Left forelimb (tissue), 1 donor: ENCODE data around the gene RIPOR2.

Experiments used
- DNase-seq: peaks from one replicate; pipeline ENCODE4 v3.0.0-alpha.2; 2018; ENCODE audit warnings: low spot score

RIPOR2 gene

DNA sequence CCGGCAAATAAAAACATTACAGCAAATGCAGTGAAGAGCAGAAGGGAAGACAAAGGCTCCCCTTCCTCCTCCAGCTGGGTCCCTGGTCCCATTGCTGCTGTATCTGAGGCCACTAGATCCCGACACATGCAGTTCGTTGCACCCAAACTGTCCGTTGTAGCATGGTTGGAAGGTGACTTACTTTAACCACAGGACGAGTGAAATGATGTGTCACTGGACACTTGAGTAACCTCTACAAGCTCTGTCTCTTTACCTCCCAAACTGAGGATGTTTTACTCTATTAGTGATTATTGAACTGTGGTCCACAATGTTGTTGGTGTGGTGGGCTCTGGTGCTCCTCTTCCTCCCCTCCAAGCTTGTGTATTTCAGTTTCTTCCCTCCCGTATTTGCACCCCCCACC is 90.9 kb downstream of the RIPOR2 start:
- DNase-seq: no peak

DNA sequence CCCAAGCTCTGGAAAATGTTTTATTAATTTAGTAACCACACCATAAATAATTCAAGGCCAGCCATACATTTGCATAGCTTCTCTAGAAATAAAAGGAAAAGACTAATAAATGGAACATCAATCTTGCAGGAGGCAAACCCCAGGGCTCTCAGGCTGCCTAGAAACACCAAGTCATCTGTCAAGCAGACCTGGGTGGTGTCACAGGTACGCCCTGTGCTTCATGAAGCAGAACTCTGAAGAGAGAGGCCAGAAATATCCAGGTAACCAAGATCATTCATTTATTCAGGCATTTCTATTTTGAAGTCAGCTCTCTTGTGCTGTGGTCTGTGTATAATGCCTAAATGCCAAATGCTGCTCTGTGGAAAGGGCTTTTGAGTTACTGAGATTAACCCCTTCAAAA is 91.7 kb downstream of the RIPOR2 start:
- no peak for DNase-seq

GRCh38 chr6:24840187-24840586 is 95.6 kb downstream of the RIPOR2 start:
- no peak for DNase-seq

DNA sequence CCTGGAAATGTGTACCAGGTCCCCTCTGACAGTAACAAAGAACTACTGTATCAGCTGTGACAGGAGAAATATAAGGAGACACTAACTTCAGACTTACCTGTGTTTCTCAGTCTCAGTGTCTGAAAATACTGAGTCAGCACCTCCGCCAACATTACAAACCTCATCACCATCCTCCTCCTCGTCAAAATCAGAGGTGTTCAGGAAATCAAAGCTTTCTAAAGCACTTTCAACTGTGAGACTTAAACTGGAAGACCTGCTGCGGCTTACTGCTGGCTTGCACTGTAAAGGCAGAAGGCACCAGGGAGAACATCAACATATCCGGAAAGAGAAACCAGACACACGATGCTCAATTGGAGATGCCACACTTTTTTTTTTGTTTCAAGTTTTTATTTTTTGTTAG is 96.8 kb downstream of the RIPOR2 start:
- DNase-seq: no peak

- DNase-seq: no peak
These were observed 97.7 kb downstream of the RIPOR2 start for GRCh38 chr6:24838081-24838480.

DNA sequence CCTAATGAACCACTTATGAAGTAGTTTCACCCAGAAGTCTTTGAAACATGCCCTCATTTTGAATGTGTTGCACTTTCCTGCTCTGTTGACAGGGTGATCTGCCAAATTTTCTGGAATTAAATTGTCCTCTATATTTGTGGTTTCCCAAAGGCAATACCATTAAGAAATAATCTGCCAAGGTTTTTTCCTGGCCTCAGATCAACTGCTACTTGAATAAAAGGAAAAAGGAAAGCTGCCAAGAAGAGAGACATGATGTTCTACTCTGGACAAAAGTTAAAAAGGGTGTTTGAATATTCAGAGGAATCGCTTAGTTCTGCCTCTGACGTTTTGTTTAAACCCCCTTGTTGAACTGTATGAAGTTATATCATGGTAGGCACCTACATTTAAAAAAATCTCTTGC is 99.7 kb downstream of the RIPOR2 start:
- no peak for DNase-seq

GRCh38 chr6:24833711-24834386 is 101.9 kb downstream of the RIPOR2 start:
- no peak for DNase-seq

DNA sequence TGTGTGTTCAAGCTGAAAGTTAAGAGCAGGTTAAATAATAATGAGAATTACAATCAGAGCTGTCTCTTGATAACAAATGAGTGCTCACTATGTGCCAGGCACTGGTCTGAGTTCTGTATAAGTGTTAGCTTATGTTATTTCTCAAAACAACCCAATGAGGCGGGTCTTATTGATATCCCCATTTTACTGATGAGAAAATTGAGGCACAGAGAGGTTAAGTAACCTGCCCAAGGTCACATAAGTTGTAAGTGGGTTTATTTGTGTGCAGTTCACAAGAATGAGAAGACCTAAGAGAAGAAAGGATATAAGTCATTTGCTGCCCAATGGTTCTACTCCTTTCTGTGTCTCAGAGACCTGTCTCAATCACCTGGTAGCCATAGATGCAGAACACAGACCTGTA is 103.0 kb downstream of the RIPOR2 start:
- no peak for DNase-seq

DNA sequence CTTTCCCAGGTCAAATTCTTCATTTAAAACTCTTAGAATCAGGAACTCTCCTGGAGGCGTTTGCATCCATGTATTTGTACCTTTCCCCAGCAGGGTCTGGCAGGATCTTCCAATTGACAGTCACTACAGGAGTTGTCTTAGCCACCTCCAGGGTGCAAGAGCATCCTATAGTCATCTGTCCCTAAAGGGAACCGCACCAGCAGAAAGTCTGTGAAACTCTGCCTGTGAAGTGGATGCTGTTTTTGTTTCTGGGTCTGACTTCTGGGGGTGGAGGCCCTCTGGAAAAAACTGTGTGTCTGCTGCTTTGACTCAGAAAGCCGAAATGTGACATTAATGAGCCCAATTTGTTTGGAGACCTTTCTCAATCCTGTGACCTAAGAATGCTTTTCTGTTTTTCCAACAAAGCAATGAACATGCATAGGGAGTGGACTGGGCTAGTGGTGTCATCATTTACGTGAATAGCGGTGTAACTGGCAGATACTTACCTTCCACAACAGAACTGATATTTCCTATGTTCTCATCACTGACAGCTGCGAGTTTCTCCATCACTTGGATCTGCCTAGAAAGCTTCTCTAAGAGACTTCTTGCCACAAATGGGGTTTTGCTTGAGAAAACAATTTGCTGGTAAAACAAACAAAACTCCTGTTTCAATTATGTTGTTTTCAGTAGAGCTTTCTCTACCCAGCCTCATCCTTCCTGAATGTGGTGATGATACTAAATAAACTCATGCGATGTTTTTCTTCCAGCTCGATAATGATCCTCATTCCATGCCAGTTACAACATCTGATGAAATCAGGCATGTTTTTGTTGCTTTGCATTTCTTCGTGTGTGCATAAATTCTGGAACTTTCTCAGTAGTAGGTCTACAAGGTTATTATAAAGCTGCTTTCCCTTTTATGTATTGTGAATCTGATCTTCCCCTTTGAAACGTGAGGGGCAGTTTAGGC is 103.7 kb downstream of the RIPOR2 start:
- DNase-seq: no peak

DNA sequence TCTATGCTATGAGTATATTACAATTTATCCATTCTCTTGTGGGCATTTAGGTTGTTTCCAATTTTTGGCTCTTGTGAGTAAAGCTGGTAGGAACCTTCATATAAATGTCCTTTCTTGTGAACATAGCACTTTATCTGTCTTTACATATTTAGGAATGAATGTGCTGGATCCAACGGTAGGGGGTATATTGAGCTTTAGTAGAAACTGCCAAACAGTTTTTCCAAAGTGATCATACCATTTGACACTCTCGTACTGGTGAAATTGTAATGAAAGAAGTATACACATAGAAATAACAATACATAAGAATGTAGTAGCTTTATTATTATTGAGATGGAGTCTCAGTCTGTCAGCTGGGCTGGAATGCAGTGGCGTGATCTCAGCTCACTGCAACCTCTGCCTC is 106.1 kb downstream of the RIPOR2 start:
- DNase-seq: no peak

- no peak for DNase-seq
These were observed 107.8 kb downstream of the RIPOR2 start for GRCh38 chr6:24827970-24828369.

DNA sequence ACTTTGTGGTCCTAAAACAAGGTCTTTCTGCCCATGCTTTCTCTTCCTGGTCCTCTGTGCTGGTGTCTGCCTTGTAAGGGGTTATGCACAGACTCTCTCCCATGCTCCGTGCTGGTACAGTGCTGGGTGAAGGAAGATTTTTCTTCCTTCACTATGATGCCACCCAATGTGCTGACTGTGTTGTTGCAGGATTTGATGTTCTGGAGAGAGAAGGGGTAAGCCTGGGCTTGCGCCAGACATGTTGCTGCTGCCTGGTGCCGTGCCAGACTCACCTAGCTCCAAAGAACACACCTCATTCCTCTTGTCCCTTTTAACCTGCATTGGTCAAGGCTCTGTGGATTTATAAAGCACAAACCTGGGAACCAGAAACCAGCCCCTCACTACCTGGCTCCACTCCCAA is 108.6 kb downstream of the RIPOR2 start:
- DNase-seq: no peak

DNA sequence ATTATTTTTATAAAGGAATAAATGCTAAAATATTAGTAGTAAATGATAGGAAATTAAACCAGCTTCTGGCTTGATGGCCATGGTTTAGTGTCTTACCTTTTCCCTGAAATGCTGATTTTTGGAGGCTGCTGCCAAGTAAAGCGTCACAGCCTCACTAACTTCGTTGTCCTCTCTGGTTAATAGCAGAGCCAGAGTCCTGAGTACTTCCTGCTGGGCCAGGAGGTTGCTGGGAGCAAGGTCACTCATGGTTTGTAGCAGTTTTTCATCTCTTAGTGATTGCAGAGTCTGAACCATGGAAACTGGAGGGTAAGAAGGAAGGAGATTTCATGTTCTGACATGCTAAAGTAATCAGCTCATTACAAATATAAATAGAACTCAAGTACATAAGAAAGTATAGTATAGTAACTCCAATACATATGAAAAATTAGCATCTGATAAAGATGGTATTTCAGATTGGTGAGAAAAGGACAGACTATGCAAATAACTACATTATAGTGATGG is 110.6 kb downstream of the RIPOR2 start:
- no peak for DNase-seq

DNA sequence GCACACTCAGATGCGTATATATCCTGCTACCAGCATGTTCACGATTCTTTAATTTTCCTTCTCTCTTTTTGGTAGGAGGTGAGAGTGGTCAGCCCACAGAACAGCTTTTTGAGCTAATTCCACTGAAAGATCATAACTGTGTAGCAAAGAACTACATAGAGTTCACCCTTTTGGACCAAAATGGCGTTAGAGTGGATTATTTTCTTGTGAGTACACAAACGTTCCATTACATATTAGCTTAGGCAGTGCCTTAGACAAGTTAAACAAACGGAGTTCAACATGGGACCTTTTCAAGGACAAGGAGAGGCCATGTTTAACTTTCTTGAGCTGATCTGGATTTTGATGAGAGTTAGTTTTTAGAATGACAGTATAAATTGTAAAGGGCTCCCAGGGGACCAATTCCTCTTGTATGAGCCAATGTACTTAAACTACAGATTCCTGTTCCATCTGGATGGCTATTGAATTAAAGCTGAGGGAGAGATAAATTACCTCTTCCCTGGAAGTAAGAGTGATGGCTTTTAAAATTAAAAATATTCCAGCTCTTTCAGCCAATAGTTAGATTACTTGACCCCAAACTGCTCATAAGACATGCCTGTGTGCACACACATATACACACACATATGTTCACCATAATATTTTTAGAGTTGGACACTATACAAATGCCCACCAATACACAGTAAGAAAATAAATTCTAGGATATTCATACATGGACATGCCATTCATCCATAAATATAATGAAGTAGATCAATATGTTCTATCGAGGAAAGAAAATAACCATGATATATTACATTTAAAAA is 111.4 kb downstream of the RIPOR2 start:
- DNase-seq: no peak

DNA sequence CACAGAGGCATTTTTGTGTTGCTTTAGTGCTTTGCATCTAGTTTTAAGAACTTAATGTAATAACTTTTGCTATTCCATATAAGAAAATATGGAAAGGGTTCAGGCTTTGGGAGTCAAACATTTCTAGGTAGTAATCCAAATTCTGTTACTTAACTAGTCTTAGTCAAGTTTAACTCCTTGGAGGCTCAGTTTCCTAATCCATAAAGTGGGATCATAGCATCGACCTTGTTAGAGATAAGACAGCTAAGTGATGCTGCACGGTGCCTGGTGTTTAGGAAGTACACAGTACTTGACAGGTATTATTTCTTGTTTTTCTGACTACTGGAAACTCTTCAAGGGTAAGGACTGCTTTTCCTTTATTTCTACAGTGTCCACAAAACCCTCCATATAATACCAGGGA is 112.6 kb downstream of the RIPOR2 start:
- no peak for DNase-seq

GRCh38 chr6:24822696-24823095 is 113.1 kb downstream of the RIPOR2 start:
- DNase-seq: no peak

GRCh38 chr6:24821860-24822444 is 113.8 kb downstream of the RIPOR2 start:
- DNase-seq: no peak

DNA sequence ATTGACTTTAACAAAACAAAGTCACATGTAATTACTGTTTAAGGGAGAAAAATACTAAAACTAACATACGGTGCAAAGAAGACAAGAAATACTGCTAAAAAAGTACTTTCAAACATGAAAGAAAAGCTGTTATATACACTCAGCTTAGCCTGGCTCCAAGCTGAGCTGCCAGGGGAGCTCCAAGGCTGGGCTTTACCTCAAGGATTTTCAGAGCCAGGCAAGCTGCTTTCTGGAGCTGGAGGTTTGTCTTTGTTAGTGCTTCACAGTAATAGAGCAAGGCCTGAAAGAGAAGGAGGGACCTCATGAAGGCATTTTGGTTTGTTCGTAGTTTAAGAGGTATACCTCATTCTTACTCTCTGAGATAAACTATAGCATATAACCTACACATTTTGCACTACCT is 117.4 kb downstream of the RIPOR2 start:
- DNase-seq: no peak

GRCh38 chr6:24809728-24810127 is 126.0 kb downstream of the RIPOR2 start:
- DNase-seq: no peak

GRCh38 chr6:24807584-24807983 is 128.2 kb downstream of the RIPOR2 start:
- no peak for DNase-seq

DNA sequence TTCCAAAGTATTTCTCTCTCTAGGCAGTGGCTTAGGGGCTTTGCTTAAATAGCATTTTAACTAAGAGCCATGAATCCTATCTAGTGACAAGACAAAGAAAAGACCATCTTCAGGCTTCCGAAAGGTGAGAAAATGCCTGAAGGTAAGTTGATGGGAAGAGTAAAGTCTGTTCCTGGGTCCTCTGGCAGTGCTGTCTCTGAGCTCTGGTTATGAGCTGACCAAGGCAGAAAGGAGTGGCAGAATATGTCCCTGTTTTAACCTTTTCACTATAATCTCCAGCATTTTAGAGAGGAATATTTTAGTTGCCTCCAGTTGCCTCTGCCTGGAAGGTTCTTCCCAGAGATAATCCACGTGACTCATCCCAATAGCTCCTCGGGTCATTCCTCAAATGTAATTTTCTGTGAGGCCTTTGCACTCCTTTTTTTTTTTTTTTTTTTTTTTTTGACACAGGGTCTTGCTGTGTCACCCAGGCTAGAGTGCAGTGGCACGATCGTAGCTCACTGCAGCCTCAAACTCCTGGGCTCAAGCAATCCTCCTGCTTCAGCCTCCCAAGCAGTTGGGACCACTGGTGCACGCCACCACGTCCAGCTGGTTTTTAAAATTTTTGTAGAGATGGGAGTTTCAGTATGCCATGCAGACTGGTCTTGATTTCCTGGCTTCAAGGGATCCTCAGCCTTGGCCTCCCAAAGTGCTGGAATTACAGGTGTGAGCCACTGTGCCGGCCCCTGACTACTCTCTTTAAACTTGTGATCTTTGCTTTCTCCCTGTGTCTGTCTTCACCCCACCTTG is 133.3 kb downstream of the RIPOR2 start:
- DNase-seq: no peak
